GM18951 (cell line): ENCODE data around the gene FHIT.

Experiments used
- POLR2A ChIP-seq: IDR thresholded peaks from 4 replicates; pipeline ENCODE4 v1.6.1; 2011; ENCODE audit warnings: mild to moderate bottlenecking; ENCODE audit not compliant: insufficient read length, insufficient read depth; ENCODE audit errors: extremely low read depth
- in situ Hi-C: fragments of 300-500 bp; cut with MboI; formaldehyde crosslinking; loops from one replicate; pipeline ENCODE4 v1.12.0; 2022; ENCODE audit warnings: low sequenced_read_pairs, mixed read lengths, inconsistent platforms; ENCODE audit not compliant: unreplicated experiment

FHIT gene

DNA sequence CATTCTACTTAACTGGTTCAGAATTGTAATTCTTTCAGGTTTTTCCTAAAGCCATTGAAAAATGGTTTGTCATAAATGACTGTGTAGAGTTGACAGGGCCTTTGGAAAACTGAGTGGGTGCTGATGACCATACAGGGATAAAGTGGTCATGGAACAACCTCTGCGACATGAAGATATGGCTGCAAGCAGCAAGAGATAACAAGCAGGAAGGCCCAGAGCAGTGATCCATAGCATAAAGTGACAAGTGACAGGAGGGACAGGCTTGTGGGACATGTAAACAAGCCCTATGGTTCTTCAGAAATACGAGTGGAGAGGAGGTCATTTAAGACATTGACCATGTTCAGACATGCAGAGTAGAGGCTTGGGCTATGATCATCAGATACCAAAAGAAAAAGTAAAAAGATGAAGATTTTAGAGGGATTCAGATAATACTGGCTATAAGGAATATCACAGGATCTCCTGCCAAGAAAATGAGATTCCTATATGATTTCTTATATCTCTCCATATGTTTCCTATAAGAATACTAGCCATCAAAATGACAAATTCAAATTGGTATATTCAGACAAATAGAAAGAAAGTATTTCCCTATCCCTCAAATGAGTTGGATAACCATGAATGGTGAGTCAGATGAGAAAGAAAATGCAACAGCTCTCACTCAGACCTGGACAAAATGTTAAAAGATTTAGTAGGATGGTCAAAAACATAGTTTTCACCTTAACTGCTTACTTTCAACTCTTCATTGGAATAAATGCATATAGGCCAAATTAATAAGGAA lies 1373.8 kb downstream of the FHIT start:
- no peak for TF ChIP-seq POLR2A
- in situ Hi-C loops = no loop called here

DNA sequence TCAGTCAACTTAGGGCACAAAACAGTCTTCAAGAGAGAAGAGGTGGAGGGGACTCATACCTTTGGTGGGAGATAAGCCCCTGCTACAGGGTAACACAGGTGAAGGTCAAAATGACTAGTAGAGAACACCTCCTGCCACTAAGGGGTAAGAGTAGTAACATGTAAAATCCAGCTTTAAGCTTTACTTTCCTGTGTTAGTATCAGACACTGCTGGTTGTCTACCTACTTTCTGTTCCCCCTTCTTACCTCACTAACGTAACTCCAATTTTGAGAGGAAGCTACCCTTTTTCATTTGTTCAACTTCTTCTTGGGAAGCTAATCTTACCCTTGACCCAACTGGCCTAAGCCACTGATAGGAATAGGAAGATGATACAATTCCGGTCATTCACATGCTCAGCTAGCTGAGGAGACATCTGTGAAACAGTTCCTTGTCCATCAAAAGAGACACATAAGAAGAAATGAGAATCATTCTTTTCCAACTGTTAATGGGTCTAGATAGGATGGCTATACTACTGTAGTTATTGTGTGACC lies 1374.7 kb downstream of the FHIT start:
- no peak for TF ChIP-seq POLR2A
- in situ Hi-C loops = no loop called here

DNA sequence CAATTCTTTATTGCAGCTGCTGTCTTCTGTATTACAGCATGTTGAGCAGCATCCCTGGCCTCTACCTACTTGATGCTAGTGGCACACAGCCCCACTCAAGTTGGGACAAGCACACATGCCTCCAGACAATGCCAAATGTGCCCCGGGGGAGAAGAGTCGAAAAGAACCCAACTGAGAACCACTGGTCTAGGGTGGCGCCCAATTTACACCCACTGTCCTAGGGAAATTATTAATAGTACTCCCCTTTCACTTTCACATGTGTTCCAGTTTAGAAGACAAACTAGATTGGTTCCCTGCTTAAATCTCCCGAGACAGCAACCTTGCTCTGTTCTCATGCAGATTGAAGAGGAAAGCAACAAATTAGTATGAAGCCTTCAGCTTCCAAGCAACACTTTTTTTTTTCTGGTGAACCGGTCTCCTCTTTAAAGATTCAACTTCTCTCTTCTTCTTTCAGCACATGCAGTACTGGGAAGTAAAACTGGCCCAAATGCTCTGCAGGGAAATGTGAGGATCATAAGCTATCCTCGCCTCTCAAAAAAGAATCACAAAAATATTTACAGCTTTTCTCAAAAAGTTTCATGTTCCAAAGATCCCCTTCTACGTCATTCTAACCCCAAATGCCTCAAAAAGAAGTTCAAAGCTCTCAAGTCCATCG lies 1377.5 kb downstream of the FHIT start:
- TF ChIP-seq POLR2A = no peak
- in situ Hi-C loops = loop anchor here (25.0 kb wide), 3 partner anchors 286 to 661 kb away; no protein-coding TSS in a partner anchor

DNA sequence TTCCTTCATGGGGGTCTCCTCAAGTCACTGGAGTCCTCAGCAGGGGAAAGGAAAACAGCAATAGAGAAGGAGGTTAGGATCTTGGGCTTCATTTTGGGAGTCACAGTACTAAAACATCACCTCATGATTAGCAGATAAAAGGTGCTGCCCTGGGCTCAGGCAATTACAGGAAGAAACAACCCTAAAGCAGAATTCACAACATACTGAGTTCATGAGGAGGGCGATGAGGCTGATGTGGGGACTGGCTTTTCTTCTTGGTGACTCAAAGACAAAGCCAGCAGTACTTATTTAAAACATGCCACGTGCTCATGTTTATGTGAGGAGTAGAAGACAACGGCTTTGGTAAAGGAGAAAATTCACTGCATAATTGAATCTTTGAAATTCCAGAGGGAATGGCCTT lies 1379.1 kb downstream of the FHIT start:
- in situ Hi-C loops = loop anchor here (25.0 kb wide), 3 partner anchors 285 to 660 kb away; no protein-coding TSS in a partner anchor
- TF ChIP-seq POLR2A = no peak

DNA sequence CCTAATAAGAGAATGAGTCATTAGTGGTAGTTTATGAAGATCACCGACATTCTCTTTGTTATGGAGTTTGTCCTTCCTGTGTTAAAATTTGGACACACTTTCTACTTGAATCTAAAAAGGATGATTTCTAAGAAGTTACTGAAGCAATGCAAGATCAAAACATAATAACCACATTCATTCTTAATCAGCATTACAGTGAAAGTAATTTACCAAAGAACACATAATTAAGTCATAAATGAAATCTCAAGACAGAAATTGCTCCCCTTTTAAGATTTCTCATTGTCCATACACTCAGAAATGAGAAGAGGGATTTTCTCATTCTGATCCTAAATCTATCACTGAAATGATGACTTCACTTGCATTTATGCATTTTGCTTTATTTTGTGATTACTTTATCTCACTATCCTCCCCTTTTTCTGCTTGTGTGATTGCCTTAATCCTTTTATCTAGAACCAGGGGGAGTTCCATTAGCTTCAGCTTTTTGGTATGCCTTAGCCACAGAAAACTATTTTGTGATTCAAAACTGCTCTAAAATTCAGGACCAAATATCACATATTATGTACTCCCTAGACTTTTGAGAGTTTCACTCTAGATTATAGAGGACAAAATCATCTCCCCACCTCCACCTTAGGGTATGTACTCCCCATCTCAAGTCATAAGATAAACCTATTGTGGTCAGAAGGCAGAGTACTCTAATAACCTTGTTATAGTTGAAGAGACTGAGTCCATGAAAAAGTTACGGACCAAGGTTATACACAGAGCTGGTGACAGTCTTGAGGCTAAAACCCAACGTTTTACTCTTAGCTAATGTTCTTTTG lies 1383.9 kb downstream of the FHIT start:
- TF ChIP-seq POLR2A = no peak
- in situ Hi-C loops = loop anchor here (25.0 kb wide), 3 partner anchors 280 to 655 kb away; no protein-coding TSS in a partner anchor

DNA sequence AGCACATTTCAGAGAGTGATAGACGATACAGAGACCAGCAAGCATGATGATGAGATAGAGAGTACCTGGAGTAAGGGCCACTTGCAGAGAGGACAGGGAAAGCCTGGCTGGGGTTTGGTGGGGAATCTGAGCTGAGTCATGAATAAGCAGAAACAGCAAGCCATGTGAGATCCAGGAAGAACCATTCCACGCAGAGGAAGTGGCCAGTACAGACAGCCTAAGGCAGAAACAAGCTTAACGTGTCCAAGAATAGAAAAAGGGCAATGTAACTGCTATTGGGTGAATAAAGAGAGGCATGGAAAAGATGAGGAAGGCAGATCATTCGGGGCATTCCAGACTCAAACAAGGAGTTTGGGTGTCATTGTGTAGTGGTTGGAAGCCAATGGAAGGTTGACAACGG lies 1385.2 kb downstream of the FHIT start:
- no peak for TF ChIP-seq POLR2A
- in situ Hi-C loops = loop anchor here (25.0 kb wide), 3 partner anchors 279 to 654 kb away; no protein-coding TSS in a partner anchor

DNA sequence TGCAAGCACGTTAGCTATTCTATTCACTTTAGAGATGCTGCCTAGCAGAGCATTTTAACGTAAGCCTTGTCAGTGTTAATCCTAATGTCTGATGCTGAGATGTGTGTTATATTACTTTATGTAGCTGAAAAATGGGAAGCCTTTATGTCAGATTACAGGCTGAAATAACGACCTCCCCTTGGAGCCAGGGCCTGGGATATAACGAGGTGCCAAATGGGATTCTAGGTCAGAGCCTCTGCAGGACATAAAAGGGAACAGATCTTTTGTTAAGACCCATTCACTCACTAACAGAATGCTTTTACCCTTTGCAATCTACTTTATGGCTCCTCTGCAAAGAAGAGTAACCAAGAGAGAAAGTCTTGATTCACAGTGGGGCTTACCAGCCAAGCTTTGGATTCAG lies 1385.9 kb downstream of the FHIT start:
- in situ Hi-C loops = loop anchor here (25.0 kb wide), 3 partner anchors 278 to 653 kb away; no protein-coding TSS in a partner anchor
- TF ChIP-seq POLR2A = no peak

DNA sequence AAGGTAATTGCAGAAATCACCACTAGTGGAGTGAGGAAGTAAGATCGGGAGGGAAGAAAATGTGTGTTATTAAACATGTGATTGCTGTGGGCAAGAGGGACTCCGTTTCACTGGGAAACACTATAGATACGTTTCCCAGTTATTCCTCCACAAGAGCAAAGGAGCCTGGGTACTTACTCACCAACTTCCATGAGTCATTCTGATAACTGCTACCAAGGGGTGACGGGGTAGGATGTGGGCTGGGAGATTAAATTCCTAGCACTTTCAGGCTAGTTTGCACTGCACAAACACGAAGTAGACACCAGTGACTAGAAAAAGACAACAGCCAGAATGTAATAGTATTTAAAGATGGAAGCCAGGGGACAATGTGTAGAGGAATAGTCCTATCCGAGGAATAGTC lies 1388.6 kb downstream of the FHIT start:
- TF ChIP-seq POLR2A = no peak
- in situ Hi-C loops = loop anchor here (25.0 kb wide), 3 partner anchors 275 to 650 kb away; no protein-coding TSS in a partner anchor

DNA sequence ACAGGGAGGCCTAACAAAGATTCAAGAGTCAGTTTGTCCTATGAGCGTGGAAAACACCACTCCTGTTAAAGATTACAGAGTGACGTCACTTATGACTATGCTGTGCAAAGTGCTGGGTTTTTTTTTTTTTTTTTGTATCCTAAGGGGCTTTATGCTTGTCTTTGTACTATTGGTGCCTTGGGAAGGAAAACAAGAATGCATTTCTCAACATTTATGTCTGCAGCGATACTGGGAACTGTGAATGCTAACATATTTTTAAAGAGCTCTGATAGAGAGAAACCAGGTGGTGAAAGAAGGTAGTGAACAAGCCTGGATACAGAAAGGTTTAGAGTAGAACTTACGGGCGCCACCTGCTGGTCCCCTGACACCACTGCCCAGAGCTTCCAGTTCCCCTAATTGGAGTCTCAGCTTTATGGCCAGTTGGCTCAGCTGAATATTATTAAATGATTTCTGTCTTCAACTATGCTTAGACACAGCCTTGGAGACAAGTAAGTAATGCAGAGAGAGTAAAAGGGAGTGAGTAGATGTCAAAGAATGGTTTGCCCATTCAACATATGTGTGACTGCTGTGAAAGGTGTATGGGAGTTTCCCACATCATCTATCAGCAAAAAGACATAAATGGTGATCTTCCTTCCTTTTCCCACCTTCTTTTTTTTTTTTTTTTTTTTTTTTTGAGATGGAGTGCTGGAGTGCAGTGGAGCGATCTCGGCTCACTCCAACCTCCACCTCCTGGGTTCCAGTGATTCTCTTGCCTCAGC lies 1393.5 kb downstream of the FHIT start:
- in situ Hi-C loops = loop anchor here (25.0 kb wide), 3 partner anchors 270 to 645 kb away; no protein-coding TSS in a partner anchor
- no peak for TF ChIP-seq POLR2A

DNA sequence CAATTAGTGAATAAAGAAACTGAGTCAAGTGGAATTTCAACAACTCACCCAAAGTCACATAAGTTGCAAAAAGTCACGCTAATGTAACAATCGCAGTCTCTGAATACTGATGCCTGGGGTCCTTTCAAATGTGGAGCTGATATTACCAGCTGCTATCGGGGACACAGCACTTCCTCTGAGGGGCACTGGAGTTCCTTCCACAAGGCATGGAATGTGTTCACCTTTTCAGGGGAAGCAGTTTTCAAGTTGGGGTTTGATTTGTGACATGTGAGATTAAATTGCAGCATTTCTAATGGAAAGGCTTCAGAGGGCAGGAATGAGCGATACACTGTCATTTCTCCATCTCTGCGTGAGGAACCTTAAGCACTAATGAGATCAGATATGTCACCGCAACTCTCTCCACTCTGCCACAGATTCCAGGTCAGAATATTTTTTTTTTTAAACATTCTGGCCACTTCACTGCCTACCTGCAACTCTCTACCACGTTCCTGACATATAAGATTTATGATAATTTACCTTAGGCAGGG lies 1394.3 kb downstream of the FHIT start:
- in situ Hi-C loops = loop anchor here (25.0 kb wide), 3 partner anchors 270 to 645 kb away; no protein-coding TSS in a partner anchor
- TF ChIP-seq POLR2A = no peak

DNA sequence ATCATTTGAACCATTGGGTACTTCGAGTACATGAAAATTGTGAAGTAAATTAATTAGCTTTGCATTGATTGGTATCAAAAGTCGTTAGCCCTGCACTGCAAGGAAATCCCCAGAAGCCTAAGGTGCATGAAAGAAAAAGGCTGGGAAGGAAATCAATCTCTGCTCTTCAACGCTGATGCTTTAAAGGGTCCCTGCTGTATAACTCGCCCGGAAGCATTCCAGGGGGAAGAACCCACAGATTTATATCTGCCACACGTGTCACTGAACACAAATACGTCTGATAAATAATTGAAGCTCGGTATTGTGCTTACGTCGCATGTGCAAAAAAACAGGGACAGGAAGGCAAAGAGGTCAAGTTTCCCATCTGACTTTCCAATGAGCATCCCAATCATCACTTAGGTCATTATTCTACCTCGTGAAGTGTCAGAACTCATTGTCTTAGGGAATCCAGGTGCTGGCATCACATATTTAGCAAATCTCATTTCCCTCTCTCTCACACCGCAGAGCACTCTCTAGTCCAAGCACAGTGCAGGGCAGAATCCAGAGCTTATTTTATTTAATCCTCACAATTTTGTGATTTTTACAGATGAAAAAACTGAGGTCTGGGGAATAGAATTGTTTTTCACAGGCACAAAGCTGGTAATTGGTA lies 1397.1 kb downstream of the FHIT start:
- in situ Hi-C loops = loop anchor here (25.0 kb wide), 3 partner anchors 267 to 642 kb away; no protein-coding TSS in a partner anchor
- no peak for TF ChIP-seq POLR2A
